ENCODE results near the gene MRPL46.

DNA sequence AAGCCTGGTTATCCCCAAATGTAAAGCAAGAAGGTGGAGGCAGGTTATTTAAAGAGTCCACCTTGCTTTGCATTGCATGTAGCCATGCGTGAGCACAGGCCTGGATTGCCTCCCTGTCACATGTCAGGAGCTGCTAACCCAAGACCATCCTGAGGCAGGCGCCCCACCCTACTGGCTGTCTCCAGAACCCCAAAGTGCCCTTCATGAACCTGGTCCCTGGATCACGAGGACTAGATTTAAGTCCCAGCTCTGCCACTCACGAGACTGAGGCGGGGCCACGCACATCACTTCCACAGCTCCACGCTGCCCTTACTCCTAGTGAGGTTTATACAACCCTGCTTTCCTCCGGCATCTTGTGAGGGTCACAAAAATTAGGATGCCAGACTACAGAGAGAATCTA is 17.6 kb downstream of the MRPL46 start:
- TF ChIP-seq, protein P1, sequence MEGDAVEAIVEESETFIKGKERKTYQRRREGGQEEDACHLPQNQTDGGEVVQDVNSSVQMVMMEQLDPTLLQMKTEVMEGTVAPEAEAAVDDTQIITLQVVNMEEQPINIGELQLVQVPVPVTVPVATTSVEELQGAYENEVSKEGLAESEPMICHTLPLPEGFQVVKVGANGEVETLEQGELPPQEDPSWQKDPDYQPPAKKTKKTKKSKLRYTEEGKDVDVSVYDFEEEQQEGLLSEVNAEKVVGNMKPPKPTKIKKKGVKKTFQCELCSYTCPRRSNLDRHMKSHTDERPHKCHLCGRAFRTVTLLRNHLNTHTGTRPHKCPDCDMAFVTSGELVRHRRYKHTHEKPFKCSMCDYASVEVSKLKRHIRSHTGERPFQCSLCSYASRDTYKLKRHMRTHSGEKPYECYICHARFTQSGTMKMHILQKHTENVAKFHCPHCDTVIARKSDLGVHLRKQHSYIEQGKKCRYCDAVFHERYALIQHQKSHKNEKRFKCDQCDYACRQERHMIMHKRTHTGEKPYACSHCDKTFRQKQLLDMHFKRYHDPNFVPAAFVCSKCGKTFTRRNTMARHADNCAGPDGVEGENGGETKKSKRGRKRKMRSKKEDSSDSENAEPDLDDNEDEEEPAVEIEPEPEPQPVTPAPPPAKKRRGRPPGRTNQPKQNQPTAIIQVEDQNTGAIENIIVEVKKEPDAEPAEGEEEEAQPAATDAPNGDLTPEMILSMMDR (IDR thresholded peaks at IDR 0.05; ENCODE audit: extremely low read depth in 1 of 2, insufficient read depth in 1 of 2, low read depth in 1 of 2, low read length in 2 of 2), result no peak
- TF ChIP-seq JUN (IDR thresholded peaks at IDR 0.05; ENCODE audit: borderline replicate concordance, insufficient read depth, insufficient read length, low read depth) (no peak), POLR2A (IDR thresholded peaks at IDR 0.05; ENCODE audit: low read depth, low read length) (no peak), EZH2 (IDR thresholded peaks at IDR 0.05; ENCODE audit: borderline replicate concordance, low read depth, low read length, severe bottlenecking) (no peak), POLR2AphosphoS5 (IDR thresholded peaks at IDR 0.05; ENCODE audit: insufficient read depth, low read depth, low read length) (no peak), FOS (IDR thresholded peaks at IDR 0.05; ENCODE audit: borderline replicate concordance, insufficient read depth, low read length) (no peak), MYC (IDR thresholded peaks at IDR 0.05; ENCODE audit: low read depth, low read length) (no peak)
- TF ChIP-seq, protein P2, sequence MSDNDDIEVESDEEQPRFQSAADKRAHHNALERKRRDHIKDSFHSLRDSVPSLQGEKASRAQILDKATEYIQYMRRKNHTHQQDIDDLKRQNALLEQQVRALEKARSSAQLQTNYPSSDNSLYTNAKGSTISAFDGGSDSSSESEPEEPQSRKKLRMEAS (IDR thresholded peaks at IDR 0.05; ENCODE audit: insufficient read depth, insufficient read length), result no peak

Data from endothelial cell of umbilical vein (primary cell).